ENCODE data around the gene MIAT.

GRCh38 chr22:26692215-26692614 lies 34.8 kb downstream of the MIAT start:
- TF ChIP-seq CTCF (IDR thresholded peaks at IDR 0.05; ENCODE audit: poor library complexity) (no peak), EZH2 (IDR thresholded peaks at IDR 0.05; ENCODE audit: borderline replicate concordance) (no peak), EZH2phosphoT487 (IDR thresholded peaks at IDR 0.05; ENCODE audit: low read depth, severe bottlenecking, unreplicated experiment) (no peak)
